SKM-1 (cell line): ENCODE measurements around the gene ITGA4.

Source experiments
- DNase-seq: peaks from one replicate; lab custom pipeline; 2025; ENCODE audit not compliant: unreplicated experiment; lab: John Stamatoyannopoulos, UW

The ITGA4 gene

GRCh38 chr2:181457741-181458425, 697 bp downstream of the ITGA4 start:
- DNase-seq = peak; percentile 34

DNA sequence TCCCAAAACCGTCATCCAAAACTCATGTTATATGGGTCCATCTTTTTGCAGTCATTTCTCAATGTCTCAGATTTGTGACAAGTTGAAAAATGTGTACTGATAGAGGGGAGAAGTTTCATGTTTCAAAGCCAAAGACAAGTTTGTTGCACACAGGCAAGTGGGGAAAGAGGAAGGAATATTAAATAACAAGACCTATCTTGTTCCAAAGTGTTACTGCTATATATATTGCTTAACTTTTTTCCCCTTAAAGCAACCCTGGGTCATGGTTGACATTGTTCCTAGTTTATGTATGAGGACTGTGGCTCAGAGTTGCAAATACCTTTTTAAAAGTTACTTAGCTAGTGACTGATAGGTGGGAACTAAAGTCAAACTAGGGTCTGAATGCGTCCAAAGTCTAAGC, 1.7 kb downstream of the ITGA4 start:
- peak; percentile 49 for DNase-seq

GRCh38 chr2:181459621-181460021, 2.4 kb downstream of the ITGA4 start:
- no peak for DNase-seq

DNA sequence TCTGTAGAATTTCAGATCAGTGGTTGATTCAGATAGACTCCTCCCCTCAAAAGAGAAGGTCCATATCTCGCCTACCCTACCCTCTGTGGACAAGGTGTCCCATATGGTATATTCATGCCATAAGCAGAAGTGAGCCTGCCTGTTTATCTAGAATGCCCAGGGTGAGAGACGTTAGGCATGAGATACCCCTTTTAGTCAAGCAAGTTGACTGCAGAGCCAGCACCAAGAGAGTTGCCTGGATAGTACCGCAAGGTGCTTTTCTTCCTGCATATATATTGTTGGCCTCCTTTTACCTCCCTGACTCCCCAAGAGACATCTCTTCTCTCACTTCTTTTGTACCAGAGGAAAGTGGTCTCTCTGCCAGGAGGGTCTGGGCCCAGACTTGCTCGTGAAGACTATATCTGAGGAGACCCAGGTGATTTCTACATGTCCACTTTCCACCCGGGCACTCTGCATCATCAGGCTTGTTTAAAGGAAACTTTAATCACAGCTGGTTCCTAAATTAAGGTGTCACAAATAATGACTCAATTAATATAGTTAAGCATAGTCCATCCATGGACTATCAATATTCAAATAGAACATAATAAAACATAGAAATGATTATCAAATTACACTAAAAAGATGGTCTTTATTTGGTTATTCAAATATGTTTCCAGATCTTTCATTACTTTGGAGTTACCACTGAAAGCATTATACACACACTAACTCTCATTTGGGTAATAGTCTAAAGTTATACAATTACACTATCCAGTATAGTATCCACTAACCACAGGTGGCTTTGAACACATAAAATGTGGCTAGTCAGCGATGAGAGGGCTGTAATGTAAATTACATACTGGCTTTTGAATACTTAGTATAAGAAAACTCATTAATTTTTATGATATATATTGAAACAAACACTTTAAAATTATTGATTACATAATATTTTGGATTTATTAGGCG, 4.1 kb downstream of the ITGA4 start:
- DNase-seq = no peak

GRCh38 chr2:181462033-181462432, 4.8 kb downstream of the ITGA4 start:
- no peak for DNase-seq

- DNase-seq = no peak
Measured at GRCh38 chr2:181463588-181463987, 6.4 kb downstream of the ITGA4 start.

DNA sequence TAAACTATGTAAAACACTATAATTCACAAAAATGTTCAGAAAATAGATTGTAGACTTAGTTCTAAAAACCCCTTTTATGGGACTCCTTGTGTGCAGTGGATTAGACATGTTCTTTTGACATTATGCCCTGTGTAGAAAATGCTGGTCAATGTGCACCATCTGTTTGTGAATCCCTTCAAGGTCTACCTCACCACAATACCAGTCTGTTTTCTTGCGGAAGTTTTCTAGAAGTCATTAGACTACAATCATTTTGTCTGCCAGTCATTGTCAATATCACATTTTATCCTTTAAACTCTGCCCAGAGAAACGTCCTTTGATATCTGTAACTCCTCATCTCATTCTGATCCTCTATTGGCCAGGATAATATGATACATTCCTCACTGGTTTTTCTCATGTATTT, 7.8 kb downstream of the ITGA4 start:
- no peak for DNase-seq

- DNase-seq = no peak
Measured at GRCh38 chr2:181465676-181466375, 8.6 kb downstream of the ITGA4 start.

GRCh38 chr2:181466661-181467576, 9.7 kb downstream of the ITGA4 start:
- DNase-seq = peak; percentile 27

- DNase-seq = no peak
Measured at GRCh38 chr2:181467966-181468707, 11.0 kb downstream of the ITGA4 start.

DNA sequence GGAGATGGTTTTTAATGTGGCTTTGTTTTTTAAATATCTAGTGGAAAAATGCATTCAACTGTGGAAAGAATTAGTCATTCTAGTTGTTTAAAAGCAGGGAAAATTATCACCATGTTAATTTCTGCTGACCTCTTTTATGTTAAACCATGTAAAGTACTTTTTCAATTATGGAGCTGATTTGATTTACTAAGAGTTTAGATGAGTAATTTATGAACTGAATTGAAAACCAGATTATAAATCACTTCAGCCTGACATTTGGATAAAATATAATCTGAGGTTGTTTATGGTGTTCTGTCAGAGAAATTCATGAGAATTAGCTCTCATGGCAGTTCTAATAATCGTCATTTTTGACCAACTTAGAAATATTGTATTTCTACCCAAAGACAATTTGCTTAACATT, 11.6 kb downstream of the ITGA4 start:
- no peak for DNase-seq

- DNase-seq = no peak
Measured at GRCh38 chr2:181471226-181471625, 14.0 kb downstream of the ITGA4 start.

DNA sequence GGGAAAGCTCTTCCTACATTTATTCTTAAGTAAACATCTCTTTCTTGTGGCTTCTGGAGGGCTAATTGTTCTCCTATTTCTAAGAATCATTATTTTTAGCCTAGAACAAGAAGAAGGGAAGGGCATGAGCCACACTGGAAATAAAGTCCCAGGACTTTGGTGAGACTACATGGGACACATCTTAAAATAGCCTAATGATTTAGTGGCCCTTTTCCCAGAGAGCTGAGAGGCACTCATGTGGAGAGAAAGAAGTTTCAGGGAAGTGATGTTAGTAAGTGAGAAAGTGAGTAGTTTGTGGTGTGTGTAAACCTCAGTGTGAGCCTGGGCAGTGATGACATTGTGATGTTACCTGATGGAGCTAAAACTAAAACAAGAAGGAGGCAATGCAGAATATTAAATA, 14.6 kb downstream of the ITGA4 start:
- DNase-seq = no peak

DNA sequence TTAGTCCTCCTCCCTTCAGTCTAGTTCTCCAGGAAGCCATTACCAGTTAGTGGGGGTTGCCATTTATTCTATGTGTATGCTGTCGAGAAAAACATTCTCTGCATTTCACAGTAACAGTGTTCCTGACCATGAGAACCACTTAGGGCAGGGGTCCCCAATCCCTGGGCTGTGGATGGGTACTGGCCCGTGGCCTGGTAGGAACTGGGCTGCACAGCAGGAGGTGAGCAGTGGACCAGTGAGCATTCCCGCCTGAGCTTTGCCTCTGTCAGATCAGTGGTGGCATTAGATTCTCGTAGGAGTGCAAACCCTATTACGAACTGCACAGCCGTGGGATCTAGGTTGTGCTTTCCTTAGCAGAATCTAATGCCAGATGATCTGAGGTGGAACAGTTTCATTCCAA, 15.8 kb downstream of the ITGA4 start:
- no peak for DNase-seq

GRCh38 chr2:181474222-181474881, 17.2 kb downstream of the ITGA4 start:
- no peak for DNase-seq

DNA sequence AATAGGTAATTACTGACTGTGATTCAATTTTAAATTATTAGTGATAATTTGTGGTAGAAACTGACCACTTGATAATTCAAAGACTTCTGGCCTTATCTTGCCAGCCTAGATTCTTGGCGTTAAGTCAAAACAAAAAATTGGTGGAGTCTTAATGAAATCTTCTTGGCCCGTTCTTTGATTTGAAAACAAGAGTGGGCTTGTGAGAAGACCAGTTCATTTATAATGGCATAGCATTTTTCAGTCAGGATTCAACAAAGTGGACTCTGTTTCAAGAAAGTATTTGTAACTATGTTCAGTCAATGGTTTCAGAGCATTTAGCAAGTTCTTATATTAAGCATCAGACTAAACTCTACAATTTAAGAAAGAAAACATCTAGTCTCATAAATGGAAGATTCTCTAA, 26.0 kb downstream of the ITGA4 start:
- no peak for DNase-seq

DNA sequence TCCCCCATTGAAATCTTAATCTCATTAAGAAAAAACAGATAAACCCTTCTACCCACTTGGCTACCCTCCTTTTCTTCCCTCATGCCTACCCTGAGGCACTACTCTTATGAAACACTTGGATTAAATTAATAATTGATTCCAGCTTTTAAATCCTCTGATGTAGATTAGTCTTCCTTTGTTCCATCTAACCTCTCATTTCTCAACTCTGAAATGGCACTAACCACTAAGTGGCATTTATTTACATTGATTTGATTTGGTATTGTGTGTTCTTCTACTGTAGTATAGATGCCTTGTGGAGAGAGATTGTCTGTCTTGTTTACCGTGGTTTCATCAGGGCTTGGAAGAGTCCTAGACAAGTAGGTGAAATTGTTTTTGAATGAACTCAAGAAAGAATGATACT, 26.7 kb downstream of the ITGA4 start:
- DNase-seq = no peak

- DNase-seq = no peak
Measured at GRCh38 chr2:181484851-181485637, 27.9 kb downstream of the ITGA4 start.

GRCh38 chr2:181485638-181485946, 28.4 kb downstream of the ITGA4 start:
- no peak for DNase-seq
